ENCODE data around the gene FAM13C.

DNA sequence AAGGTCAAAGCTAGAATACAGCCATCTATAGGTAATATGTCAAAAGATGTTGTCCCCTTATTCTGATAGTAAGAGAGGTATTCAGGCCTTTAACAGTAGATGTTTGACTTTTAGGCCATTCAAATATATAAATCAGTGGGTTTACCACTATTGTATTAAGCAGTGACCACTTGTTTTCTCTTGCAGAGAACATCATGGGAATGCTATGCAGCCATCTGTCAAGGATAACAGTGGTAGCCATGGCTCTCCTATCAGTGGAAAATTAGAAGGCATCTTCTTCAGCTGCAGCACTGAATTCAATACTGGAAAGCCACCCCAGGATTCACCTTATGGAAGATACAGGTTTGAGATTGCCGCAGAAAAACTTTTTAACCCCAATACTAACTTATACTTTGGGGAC is 117.5 kb downstream of the FAM13C start:
- TF ChIP-seq POLR2AphosphoS5 (IDR thresholded peaks at IDR 0.05; ENCODE audit: low read depth, low read length) (no peak), POLR2A (IDR thresholded peaks at IDR 0.05; ENCODE audit: low read depth, low read length) (no peak), SPI1 (IDR thresholded peaks at IDR 0.05; ENCODE audit: low read depth, low read length) (no peak)

Data from GM12891 (cell line).